HS-5 (cell line): ENCODE data around the gene MRPS27.
A peak's percentile ranks its signal among the peaks of the same experiment; 100 is the strongest.

Source experiments
- DNase-seq: peaks from one replicate; pipeline ENCODE4 v3.0.0-alpha.2; 2012; ENCODE audit warnings: low read depth

The MRPS27 gene

DNA sequence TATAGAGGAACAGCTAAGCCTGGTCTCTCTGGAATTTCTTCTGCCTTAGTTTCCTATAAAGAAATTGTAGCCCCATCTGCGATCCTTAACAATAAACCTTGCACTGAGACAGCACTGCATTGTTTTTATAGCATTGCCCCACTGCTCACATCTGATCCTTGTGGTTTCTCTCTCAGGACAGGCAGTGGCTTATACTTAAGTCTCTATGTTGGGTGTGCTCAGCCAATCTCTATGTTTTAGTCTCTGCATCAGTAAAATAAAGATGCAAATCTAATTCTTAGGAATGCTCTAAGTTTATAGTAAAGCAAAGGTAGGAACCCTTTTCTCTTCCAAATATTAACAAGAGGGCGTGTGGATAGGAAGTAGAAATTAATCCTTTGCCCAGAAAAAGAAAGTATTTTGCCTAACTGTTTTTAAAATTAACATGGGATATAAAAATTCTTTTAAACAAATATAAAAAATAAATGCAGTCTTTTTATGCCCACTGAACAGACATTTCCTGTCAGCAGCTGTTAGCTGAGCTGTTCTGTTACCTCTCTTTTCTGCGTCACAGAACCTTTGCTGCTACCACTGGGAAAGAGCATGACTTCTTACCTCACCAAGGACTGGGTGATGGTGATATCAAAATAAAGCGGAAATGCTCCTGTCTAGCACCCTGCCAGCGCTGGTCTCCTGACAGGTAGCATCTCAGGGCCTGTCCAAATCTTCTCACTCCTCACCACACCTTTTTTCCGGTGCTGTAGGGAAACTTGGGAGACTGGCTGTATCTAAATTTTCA, 29.5 kb downstream of the MRPS27 start:
- no peak for DNase-seq

DNA sequence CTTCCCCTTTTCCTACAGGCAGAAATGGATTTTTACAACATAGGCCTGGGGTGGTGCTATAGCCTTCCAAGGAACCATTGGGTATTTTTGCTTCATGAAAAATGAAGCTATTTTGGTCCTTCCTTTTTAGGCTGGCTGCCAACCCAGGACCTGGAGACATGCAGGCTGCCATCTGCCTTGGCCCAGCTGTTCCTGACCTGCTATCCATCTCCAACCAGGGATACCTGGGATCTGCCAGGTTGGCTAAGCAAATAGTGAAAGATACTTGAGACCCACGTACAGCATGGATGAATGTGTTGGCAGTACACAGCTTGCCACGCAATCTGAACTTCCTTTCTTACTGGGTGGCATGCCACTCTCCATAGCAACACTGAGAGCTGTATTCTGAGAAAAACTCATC, 31.1 kb downstream of the MRPS27 start:
- DNase-seq, result no peak

- no peak for DNase-seq
Observed at GRCh38 chr5:72286798-72287197, 33.2 kb downstream of the MRPS27 start.

DNA sequence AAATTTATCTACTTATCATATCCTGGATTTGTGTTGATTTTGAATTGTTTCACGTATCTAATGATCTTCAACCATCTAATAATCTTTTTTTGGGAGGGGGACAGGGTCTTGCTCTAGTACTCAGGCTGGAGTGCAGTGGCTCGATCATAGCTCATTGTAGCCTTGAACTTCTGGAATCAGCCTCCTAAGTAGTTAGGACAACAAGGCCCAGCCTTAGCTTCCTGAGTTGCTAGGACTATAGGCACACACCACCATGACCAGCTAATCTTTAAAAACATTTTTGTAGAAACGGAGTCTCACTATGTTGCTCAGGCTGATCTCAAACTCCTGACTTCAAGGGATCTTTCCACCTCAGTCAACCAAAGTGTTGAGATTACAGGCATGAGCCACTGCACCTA, 34.6 kb downstream of the MRPS27 start:
- DNase-seq, result no peak

- no peak for DNase-seq
Observed at GRCh38 chr5:72284559-72285423, 35.2 kb downstream of the MRPS27 start.

DNA sequence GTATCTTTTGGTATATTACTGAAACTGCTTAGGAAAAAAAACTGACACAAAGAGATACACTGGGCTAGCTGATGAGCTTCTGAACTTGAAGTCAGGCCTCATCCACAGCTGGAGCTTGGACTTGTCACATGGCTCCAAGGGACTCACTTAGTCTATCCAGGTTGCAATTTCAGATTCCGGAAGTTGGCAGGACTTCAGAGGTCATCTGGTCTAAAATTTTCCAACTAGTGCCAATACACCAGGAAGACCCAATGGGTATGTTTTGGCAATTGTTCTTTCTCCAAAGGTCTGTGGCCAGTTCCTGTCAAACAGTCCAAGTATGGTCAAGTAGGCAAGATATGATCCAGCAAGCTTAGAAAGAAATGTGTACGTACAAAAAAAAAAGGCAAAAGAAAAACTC, 36.7 kb downstream of the MRPS27 start:
- no peak for DNase-seq

DNA sequence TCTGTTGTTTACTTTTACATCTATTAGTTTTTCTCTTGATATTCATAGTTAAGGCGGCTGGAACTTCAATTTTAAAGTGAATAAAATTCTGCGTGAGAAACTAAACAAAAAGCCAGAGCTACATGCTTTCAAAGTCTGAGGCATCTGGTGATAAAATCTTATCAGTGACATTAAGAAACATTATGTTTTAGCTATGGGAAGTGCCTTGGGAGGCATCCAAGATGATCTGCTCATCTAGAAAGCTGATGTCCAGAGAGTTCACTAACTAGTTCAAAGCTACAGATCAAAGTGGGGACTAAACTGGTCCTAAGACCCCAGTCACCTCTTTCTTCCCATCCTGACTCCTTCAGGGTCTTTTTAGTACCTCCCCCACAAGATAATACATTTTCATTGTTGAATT, 37.2 kb downstream of the MRPS27 start:
- no peak for DNase-seq

- peak; percentile 42 for DNase-seq
Observed at GRCh38 chr5:72281764-72282499, 38.1 kb downstream of the MRPS27 start.

DNA sequence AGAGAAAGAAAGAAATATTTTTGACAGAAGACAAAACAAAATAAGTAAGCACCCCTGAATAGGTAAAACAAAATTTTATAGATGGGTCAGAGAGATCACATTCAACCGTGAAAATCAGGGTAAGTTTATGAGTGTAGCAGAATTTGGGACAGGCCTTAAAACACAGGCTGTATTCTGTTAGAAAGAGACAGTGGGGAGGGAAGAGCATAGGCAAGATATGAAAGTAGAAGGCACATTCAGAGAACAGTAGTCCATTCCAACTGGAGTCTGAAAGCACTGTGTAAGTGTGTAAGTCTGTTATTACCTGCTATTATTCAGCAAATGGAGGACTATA, 38.6 kb downstream of the MRPS27 start:
- no peak for DNase-seq

GRCh38 chr5:72280581-72281069, 39.4 kb downstream of the MRPS27 start:
- DNase-seq, result no peak

DNA sequence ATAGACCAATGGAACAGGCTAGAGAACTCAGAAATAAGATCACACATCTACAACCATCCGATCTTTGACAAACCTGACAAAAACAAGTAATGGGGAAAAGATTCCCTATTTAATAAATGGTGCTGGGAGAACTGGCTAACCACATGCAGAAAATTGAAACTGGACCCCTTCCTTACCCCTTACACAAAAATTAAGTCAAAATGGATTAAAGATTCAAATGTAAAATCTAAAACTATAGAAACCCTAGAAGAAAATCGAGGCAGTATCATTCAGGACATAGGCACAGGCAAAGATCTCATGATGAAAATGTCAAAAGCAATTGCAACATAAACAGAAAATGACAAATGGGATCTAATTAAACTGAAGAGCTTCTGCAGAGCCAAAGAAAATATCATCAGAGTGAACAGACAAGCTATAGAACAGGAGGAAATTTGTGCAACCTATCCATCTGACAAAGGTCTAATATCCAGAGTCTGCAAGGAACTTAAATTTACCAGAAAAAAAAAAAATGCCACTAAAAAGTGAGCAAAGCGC, 43.8 kb downstream of the MRPS27 start:
- DNase-seq, result no peak

DNA sequence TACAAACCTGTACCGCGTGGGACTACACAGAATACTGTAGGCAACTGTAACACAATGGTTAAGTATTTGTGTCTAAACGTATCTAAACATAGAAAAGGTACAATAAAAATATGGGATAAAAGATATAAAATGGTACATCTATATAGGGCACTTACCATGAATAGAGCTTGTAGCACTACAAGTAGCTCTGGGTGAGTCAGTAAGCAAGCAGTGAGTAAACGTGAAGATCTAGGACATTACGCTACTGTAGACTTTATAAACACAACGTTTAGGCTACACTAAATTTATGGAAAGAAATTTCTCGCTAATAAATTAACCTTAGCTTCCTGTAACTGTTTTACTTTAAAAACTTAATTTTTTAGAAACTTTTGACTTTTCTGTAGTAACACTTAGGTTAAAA, 46.5 kb downstream of the MRPS27 start:
- no peak for DNase-seq

GRCh38 chr5:72272398-72272797, 47.6 kb downstream of the MRPS27 start:
- DNase-seq, result no peak

DNA sequence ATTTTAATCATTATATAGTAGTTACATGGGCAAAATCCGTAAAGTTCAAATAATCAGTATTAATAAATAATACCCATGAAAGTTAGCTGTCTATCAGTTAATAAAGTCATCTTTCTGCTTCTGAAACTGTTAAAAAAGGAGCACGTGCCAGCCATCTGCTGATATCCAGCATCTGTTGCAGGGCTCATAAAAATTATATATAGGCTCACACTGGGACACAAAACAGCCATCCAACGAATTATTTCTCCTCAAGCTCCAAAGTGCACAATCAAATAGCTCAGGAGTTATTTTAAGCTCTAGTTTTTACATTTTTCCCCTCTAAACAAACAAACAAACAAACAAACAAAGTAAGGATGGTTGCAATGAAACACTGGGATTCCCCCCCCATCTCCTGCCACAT, 48.3 kb downstream of the MRPS27 start:
- no peak for DNase-seq

GRCh38 chr5:72270037-72270436, 50.0 kb downstream of the MRPS27 start:
- DNase-seq, result no peak

DNA sequence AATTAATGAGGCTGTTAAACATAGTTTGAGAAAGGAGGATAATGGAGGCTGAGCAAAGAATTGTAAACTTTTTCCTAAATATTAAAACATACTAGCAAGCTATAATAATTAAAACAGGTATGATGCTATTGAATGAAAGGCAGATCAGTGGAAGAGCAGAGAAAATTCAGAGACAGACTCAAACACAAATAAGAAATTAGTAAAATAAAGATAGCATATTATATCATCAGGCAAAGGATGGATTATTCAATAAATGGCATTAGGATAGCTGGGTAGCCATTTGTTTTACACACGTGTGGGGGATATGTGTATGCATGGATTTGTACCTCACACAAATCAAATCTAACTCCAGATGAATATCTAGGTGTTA, 50.6 kb downstream of the MRPS27 start:
- no peak for DNase-seq

- no peak for DNase-seq
Observed at GRCh38 chr5:72268753-72269410, 51.2 kb downstream of the MRPS27 start.

GRCh38 chr5:72268260-72268659, 51.8 kb downstream of the MRPS27 start:
- DNase-seq, result no peak

DNA sequence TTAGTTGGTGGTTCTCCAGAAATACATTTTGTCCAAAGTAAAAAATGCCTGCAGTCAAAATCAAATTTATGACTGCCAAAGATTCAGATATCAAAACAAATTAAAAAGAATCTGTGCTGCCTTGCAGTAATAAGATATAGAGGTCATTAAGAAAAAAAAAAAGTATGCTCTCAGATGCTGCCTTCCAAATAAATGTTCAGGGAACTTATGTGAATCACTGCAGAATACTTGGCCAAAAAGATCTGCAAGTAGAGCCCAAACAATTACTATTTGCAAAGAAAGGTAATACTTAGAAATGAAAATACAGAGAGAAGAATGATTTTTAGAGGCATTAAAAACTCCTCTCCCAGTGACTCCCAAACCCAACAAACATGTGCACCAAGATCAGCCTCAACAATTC, 52.4 kb downstream of the MRPS27 start:
- no peak for DNase-seq

GRCh38 chr5:72266862-72267261, 53.2 kb downstream of the MRPS27 start:
- no peak for DNase-seq

DNA sequence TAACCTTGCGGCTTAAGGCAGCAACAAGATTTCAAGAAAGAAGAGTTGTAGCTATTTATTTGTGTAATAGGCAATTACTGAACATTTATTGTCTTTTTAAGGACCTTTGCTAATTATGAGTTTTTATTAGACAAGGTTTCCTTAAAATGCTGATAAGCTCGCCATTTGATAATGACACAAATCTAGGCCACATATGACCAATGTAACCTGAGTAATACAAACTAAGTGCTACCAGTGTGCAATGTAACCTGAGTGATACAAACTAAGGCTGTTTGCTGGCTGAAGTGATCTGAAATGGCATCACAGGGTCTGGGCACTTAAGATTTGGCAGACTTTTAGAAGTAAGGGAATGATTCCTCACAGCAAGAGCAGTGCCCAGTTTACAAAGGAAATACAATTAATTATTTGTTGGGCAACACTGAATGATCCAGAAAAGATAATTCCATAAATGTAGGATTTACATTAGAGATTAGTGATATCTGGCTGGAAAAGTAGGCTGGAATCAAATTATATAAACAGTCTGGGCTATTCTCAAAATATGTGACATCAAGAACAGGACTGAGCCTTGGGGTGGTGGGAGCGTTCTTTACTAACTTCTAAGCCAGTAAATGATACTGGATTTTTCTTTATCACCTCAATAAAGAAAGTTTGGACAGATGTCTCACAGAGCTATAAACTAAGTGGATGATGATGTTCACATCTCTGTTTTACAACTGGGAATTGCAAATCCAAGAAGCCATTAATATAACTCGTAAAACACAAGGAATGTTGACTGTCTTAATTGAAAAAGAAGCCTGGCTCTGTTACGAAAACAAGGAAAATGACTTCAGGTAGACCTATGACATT, 54.8 kb downstream of the MRPS27 start:
- no peak for DNase-seq
